GM23338 (cell line): ENCODE measurements around the gene MYO18A. TPM values are rescaled to one million over a fixed set of nuclear protein-coding genes. Genes with fewer than 3 reads are reported as not detected.
A peak's percentile ranks its signal among the peaks of the same experiment; 100 is the strongest.

ENCODE experiments used
- ATAC-seq: fragments of 200-7000 bp; cut with Tn5 transposase; 3 replicates; pipeline ENCODE4 v1.9.1; 2020
- DNase-seq: peaks from one replicate; pipeline ENCODE4 v3.0.0-alpha.2; 2015; ENCODE audit warnings: low spot score
- H2AFZ ChIP-seq: fragments of 200-600 bp; sonication (generic); 2 replicates; pipeline ENCODE4 v1.8.0; 2016; ENCODE audit warnings: antibody characterized with exemption, mild to moderate bottlenecking, moderate library complexity
- H3F3A ChIP-seq: fragments of 200-600 bp; sonication (generic); replicated peaks from 2 replicates; pipeline ENCODE4 v1.8.0; 2017; ENCODE audit warnings: antibody characterized with exemption, mixed run types, low read depth
- H3K27ac ChIP-seq: fragments of 200-600 bp; sonication (generic); 2 replicates; pipeline ENCODE4 v1.6.1; 2016; ENCODE audit warnings: low read depth
- H3K27me3 ChIP-seq: fragments of 200-600 bp; sonication (generic); 2 replicates; pipeline ENCODE4 v1.8.0; 2016; ENCODE audit warnings: mild to moderate bottlenecking, mixed run types, moderate library complexity; ENCODE audit not compliant: insufficient read depth
- H3K36me3 ChIP-seq: fragments of 200-600 bp; sonication (generic); 2 replicates; pipeline ENCODE4 v1.8.0; 2016; ENCODE audit warnings: mild to moderate bottlenecking; ENCODE audit not compliant: insufficient read depth
- H3K4me1 ChIP-seq: fragments of 200-600 bp; sonication (generic); 2 replicates; pipeline ENCODE4 v1.8.0; 2016; ENCODE audit warnings: mild to moderate bottlenecking, moderate library complexity; ENCODE audit not compliant: insufficient read depth
- H3K4me2 ChIP-seq: fragments of 200-600 bp; sonication (generic); 2 replicates; pipeline ENCODE4 v1.7.1; 2017; ENCODE audit warnings: mixed run types
- H3K4me3 ChIP-seq: fragments of 200-600 bp; sonication (generic); 2 replicates; pipeline ENCODE4 v1.6.1; 2016; ENCODE audit warnings: mixed run types
- H3K79me2 ChIP-seq: fragments of 200-600 bp; sonication (generic); replicated peaks from 2 replicates; pipeline ENCODE4 v1.8.0; 2017; ENCODE audit warnings: mild to moderate bottlenecking; ENCODE audit not compliant: insufficient read depth
- H3K9me2 ChIP-seq: fragments of 200-600 bp; sonication (generic); 2 replicates; pipeline ENCODE4 v1.8.0; 2017; ENCODE audit not compliant: insufficient read depth
- H4K20me1 ChIP-seq: fragments of 200-600 bp; sonication (generic); replicated peaks from 2 replicates; pipeline ENCODE4 v1.8.0; 2017; ENCODE audit warnings: mild to moderate bottlenecking; ENCODE audit not compliant: insufficient read depth
- H3K27ac Mint-ChIP-seq: 2 replicates; pipeline ENCODE4 v1.8.0; 2020; ENCODE audit warnings: inconsistent platforms, mild to moderate bottlenecking, moderate library complexity, mixed read lengths
- H3K27me3 Mint-ChIP-seq: 3 replicates; pipeline ENCODE4 v1.8.0; 2022; ENCODE audit warnings: low read depth, mild to moderate bottlenecking, moderate library complexity, mixed read lengths, inconsistent platforms; ENCODE audit not compliant: insufficient read depth, poor library complexity
- H3K36me3 Mint-ChIP-seq: 3 replicates; pipeline ENCODE4 v1.8.0; 2021; ENCODE audit warnings: low read depth, mild to moderate bottlenecking, inconsistent platforms, moderate library complexity, mixed read lengths
- H3K4me1 Mint-ChIP-seq: 3 replicates; pipeline ENCODE4 v1.8.0; 2020; ENCODE audit warnings: mild to moderate bottlenecking, inconsistent platforms, mixed read lengths
- H3K4me3 Mint-ChIP-seq: 3 replicates; pipeline ENCODE4 v1.8.0; 2021; ENCODE audit warnings: moderate library complexity, mild to moderate bottlenecking, inconsistent platforms, mixed read lengths
- H3K9me3 Mint-ChIP-seq: 3 replicates; pipeline ENCODE4 v1.8.0; 2020; ENCODE audit warnings: moderate library complexity, mild to moderate bottlenecking, inconsistent platforms, mixed read lengths
- EZH2 ChIP-seq: fragments of 200-600 bp; sonication (generic); IDR thresholded peaks from one replicate; pipeline ENCODE4 v1.8.0; 2017; ENCODE audit warnings: antibody characterized with exemption, mild to moderate bottlenecking, low read depth; ENCODE audit not compliant: unreplicated experiment
- EZH2phosphoT487 ChIP-seq: fragments of 200-600 bp; sonication (generic); IDR thresholded peaks from one replicate; pipeline ENCODE4 v1.8.1; 2018; ENCODE audit warnings: antibody characterized with exemption; ENCODE audit not compliant: unreplicated experiment
- JUNB ChIP-seq: IDR thresholded peaks from one replicate; pipeline ENCODE4 v1.6.1; 2016; ENCODE audit warnings: antibody characterized with exemption; ENCODE audit not compliant: unreplicated experiment
- NANOG ChIP-seq: IDR thresholded peaks from 2 replicates; pipeline ENCODE4 v1.6.1; 2016; ENCODE audit warnings: antibody characterized with exemption, borderline replicate concordance
- REST ChIP-seq: IDR thresholded peaks from one replicate; pipeline ENCODE4 v1.6.1; 2018; ENCODE audit warnings: antibody characterized with exemption; ENCODE audit not compliant: unreplicated experiment
- polyA plus RNA-seq: library from polyadenylated mRNA; unstranded; fragments of >200 nt; fragmentation: Nextera tagmentation; extraction: Ambion mirVana; gene quantifications from 2 replicates; pipeline ENCODE4 v1.2.1, GENCODE V29; 2016
- total RNA-seq: library from RNA; depleted of rRNA; stranded (reverse); fragments of >200 nt; shearing (Covaris generic); gene quantifications from 2 replicates; pipeline ENCODE4 v1.2.3, GENCODE V29; 2014
- TF ChIP-seq, protein P1 (sequence below): IDR thresholded peaks from 2 replicates; pipeline ENCODE4 v1.6.1; 2016; ENCODE audit warnings: antibody characterized with exemption
- TF ChIP-seq, protein P2 (sequence below), 2 experiments: fragments of 200-600 bp in 1 of 2; sonication (generic) in 1 of 2; conservative IDR thresholded peaks; 2 replicates each; pipeline versions ENCODE4 v1.5.1 to v1.6.1; 2016 to 2017; ENCODE audit warnings: antibody characterized with exemption in 2 of 2, low read depth in 2 of 2, mild to moderate bottlenecking in 2 of 2, moderate library complexity in 1 of 2

MYO18A gene
- total and polyA plus RNA-seq, 2 experiments from 2014 or later, result 18.3 to 37.5 TPM

GRCh38 chr17:29129731-29130130 lies 50.5 kb downstream of the MYO18A start:
- ATAC-seq, result no peak
- peaks cover 9% of the 10 kb centered on the region for H3K27me3 Mint-ChIP-seq
- Histone ChIP-seq H3K36me3 (no peaks in the 10 kb centered on the region), H3F3A (no peaks in the 10 kb centered on the region), H3K79me2 (no peaks in the 10 kb centered on the region), H2AFZ (no peak overlapping the region), H3K27ac (no peak overlapping the region), H3K4me3 (no peak overlapping the region), H3K27me3 (no peaks in the 10 kb centered on the region), H3K4me2 (no peak overlapping the region), H3K4me1 (peaks cover 19% of the 10 kb centered on the region), H4K20me1 (no peaks in the 10 kb centered on the region), H3K9me2 (no peaks in the 10 kb centered on the region)
- H3K4me1 Mint-ChIP-seq, result peaks cover 32% of the 10 kb centered on the region
- no peak for DNase-seq
- H3K4me3 Mint-ChIP-seq, result no peak overlapping the region
- H3K36me3 Mint-ChIP-seq, result no peaks in the 10 kb centered on the region
- TF ChIP-seq, protein P1, sequence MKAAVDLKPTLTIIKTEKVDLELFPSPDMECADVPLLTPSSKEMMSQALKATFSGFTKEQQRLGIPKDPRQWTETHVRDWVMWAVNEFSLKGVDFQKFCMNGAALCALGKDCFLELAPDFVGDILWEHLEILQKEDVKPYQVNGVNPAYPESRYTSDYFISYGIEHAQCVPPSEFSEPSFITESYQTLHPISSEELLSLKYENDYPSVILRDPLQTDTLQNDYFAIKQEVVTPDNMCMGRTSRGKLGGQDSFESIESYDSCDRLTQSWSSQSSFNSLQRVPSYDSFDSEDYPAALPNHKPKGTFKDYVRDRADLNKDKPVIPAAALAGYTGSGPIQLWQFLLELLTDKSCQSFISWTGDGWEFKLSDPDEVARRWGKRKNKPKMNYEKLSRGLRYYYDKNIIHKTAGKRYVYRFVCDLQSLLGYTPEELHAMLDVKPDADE, result no peak
- no peak for TF ChIP-seq REST
- no peak overlapping the region for H3K27ac Mint-ChIP-seq
- no peaks in the 10 kb centered on the region for H3K9me3 Mint-ChIP-seq

GRCh38 chr17:29127840-29128239 lies 52.4 kb downstream of the MYO18A start:
- Histone ChIP-seq H3K79me2 (no peaks in the 10 kb centered on the region), H3K4me2 (no peak overlapping the region), H3K27ac (0 out of 2 replicates have a peak overlapping the region, but pooled peaks have one; percentile 26), H4K20me1 (no peaks in the 10 kb centered on the region; the same call in 1 of the 2 replicates), H3K4me1 (peaks cover 7% of the 10 kb centered on the region; the same call in 1 of the 2 replicates), H3F3A (no peaks in the 10 kb centered on the region), H3K9me2 (no peaks in the 10 kb centered on the region), H3K27me3 (no peaks in the 10 kb centered on the region), H3K4me3 (no peak overlapping the region), H3K36me3 (no peaks in the 10 kb centered on the region), H2AFZ (no peak overlapping the region)
- H3K4me3 Mint-ChIP-seq, result no peak overlapping the region
- no peak overlapping the region for H3K27ac Mint-ChIP-seq
- DNase-seq, result no peak
- H3K4me1 Mint-ChIP-seq, result peaks cover 21% of the 10 kb centered on the region
- ATAC-seq, result peak; percentile 21
- no peaks in the 10 kb centered on the region for H3K9me3 Mint-ChIP-seq
- peaks cover 7% of the 10 kb centered on the region for H3K27me3 Mint-ChIP-seq
- no peaks in the 10 kb centered on the region for H3K36me3 Mint-ChIP-seq
- TF ChIP-seq JUNB (no peak), EZH2phosphoT487 (no peak), EZH2 (no peak), NANOG (no peak)
- TF ChIP-seq, protein P1, result no peak
- TF ChIP-seq, protein P2, sequence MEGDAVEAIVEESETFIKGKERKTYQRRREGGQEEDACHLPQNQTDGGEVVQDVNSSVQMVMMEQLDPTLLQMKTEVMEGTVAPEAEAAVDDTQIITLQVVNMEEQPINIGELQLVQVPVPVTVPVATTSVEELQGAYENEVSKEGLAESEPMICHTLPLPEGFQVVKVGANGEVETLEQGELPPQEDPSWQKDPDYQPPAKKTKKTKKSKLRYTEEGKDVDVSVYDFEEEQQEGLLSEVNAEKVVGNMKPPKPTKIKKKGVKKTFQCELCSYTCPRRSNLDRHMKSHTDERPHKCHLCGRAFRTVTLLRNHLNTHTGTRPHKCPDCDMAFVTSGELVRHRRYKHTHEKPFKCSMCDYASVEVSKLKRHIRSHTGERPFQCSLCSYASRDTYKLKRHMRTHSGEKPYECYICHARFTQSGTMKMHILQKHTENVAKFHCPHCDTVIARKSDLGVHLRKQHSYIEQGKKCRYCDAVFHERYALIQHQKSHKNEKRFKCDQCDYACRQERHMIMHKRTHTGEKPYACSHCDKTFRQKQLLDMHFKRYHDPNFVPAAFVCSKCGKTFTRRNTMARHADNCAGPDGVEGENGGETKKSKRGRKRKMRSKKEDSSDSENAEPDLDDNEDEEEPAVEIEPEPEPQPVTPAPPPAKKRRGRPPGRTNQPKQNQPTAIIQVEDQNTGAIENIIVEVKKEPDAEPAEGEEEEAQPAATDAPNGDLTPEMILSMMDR (conservative IDR thresholded peaks at IDR 0.05; ENCODE audit: low read depth in 2 of 2), result no peak
